IPS-18a (cell line): ENCODE data around the gene GSK3B.
"Not testable (repeated sequence)": the region's sequence is repeated elsewhere in the genome, so short reads cannot be mapped to it uniquely, and the experiment has no call there.

Experiments used
- H3K27ac ChIP-seq: one replicate; pipeline ENCODE4 v1.5.1; 2013; ENCODE audit warnings: low read length
- H3K27me3 ChIP-seq: one replicate; pipeline ENCODE4 v1.6.1; 2013; ENCODE audit warnings: mild to moderate bottlenecking, low read length; ENCODE audit not compliant: control insufficient read depth, insufficient read depth
- H3K36me3 ChIP-seq: one replicate; pipeline ENCODE4 v1.6.1; 2013; ENCODE audit warnings: low read depth, low read length; ENCODE audit not compliant: control insufficient read depth
- H3K4me1 ChIP-seq: one replicate; pipeline ENCODE4 v1.6.1; 2013; ENCODE audit warnings: low read depth, low read length; ENCODE audit not compliant: control insufficient read depth
- H3K4me3 ChIP-seq: one replicate; pipeline ENCODE4 v1.5.1; 2013; ENCODE audit warnings: low read length
- H3K9ac ChIP-seq: one replicate; pipeline ENCODE4 v1.6.1; 2013; ENCODE audit warnings: mild to moderate bottlenecking, low read length, moderate library complexity
- H3K9me3 ChIP-seq: one replicate; pipeline ENCODE4 v1.6.1; 2013; ENCODE audit warnings: low read depth, low read length; ENCODE audit not compliant: control insufficient read depth

GSK3B gene

GRCh38 chr3:120027226-120027625 is 67.0 kb downstream of the GSK3B start:
- H3K4me1 ChIP-seq = peaks cover 9% of the 10 kb centered on the region
- H3K9me3 ChIP-seq = no peaks in the 10 kb centered on the region
- no peaks in the 10 kb centered on the region for H3K36me3 ChIP-seq
- no peak overlapping the region for H3K9ac ChIP-seq
- H3K27ac ChIP-seq = no peak overlapping the region
- H3K27me3 ChIP-seq = no peaks in the 10 kb centered on the region
- H3K4me3 ChIP-seq = no peak overlapping the region

GRCh38 chr3:120025520-120025919 is 68.7 kb downstream of the GSK3B start:
- no peak overlapping the region for H3K4me3 ChIP-seq
- no peaks in the 10 kb centered on the region for H3K27me3 ChIP-seq
- H3K27ac ChIP-seq = no peak overlapping the region
- H3K36me3 ChIP-seq = no peaks in the 10 kb centered on the region
- H3K9ac ChIP-seq = no peak overlapping the region
- peaks cover 9% of the 10 kb centered on the region for H3K4me1 ChIP-seq
- H3K9me3 ChIP-seq = no peaks in the 10 kb centered on the region

- no peaks in the 10 kb centered on the region for H3K27me3 ChIP-seq
- H3K36me3 ChIP-seq = no peaks in the 10 kb centered on the region
- no peak overlapping the region for H3K9ac ChIP-seq
- no peak overlapping the region for H3K4me3 ChIP-seq
- no peaks in the 10 kb centered on the region for H3K9me3 ChIP-seq
- H3K27ac ChIP-seq = no peak overlapping the region
- H3K4me1 ChIP-seq = peaks cover 12% of the 10 kb centered on the region
Measured at GRCh38 chr3:120024103-120024502, 70.1 kb downstream of the GSK3B start.

GRCh38 chr3:120022729-120023128 is 71.5 kb downstream of the GSK3B start:
- Histone ChIP-seq H3K27ac (no peak overlapping the region), H3K9me3 (no peaks in the 10 kb centered on the region), H3K36me3 (no peaks in the 10 kb centered on the region), H3K9ac (no peak overlapping the region), H3K4me3 (no peak overlapping the region), H3K4me1 (peaks cover 9% of the 10 kb centered on the region), H3K27me3 (no peaks in the 10 kb centered on the region)

GRCh38 chr3:120021523-120021922 is 72.7 kb downstream of the GSK3B start:
- Histone ChIP-seq H3K27me3 (no peaks in the 10 kb centered on the region), H3K4me1 (peaks cover 9% of the 10 kb centered on the region), H3K9ac (no peak overlapping the region), H3K27ac (no peak overlapping the region), H3K4me3 (no peak overlapping the region), H3K9me3 (no peaks in the 10 kb centered on the region), H3K36me3 (no peaks in the 10 kb centered on the region)

- Histone ChIP-seq H3K4me1 (peaks cover 11% of the 10 kb centered on the region), H3K9me3 (no peaks in the 10 kb centered on the region), H3K36me3 (no peaks in the 10 kb centered on the region), H3K27ac (no peak overlapping the region), H3K9ac (no peak overlapping the region), H3K27me3 (no peaks in the 10 kb centered on the region), H3K4me3 (no peak overlapping the region)
Measured at GRCh38 chr3:120018299-120018698, 75.9 kb downstream of the GSK3B start.

GRCh38 chr3:120017692-120018091 is 76.6 kb downstream of the GSK3B start:
- no peak overlapping the region for H3K27ac ChIP-seq
- peaks cover 7% of the 10 kb centered on the region for H3K4me1 ChIP-seq
- no peak overlapping the region for H3K9ac ChIP-seq

GRCh38 chr3:120013481-120013880 is 80.8 kb downstream of the GSK3B start:
- H3K4me3 ChIP-seq = no peak overlapping the region
- no peaks in the 10 kb centered on the region for H3K36me3 ChIP-seq
- H3K27ac ChIP-seq = no peak overlapping the region
- H3K9me3 ChIP-seq = no peaks in the 10 kb centered on the region
- no peak overlapping the region for H3K9ac ChIP-seq
- no peaks in the 10 kb centered on the region for H3K27me3 ChIP-seq
- H3K4me1 ChIP-seq = peaks cover 2% of the 10 kb centered on the region

More at GRCh38 chr3:120017692-120018091, 76.6 kb downstream of the GSK3B start:
- H3K36me3 ChIP-seq = no peaks in the 10 kb centered on the region
- no peaks in the 10 kb centered on the region for H3K9me3 ChIP-seq
- H3K27me3 ChIP-seq = no peaks in the 10 kb centered on the region
- H3K4me3 ChIP-seq = no peak overlapping the region

- not testable (repeated sequence) for H3K27ac ChIP-seq, H3K36me3 ChIP-seq, H3K4me3 ChIP-seq, H3K27me3 ChIP-seq, H3K9ac ChIP-seq, H3K9me3 ChIP-seq
- H3K4me1 ChIP-seq = peaks cover 11% of the 10 kb centered on the region
Measured at GRCh38 chr3:120005741-120006140, 88.5 kb downstream of the GSK3B start.

GRCh38 chr3:120004008-120004498 is 90.2 kb downstream of the GSK3B start:
- H3K27ac ChIP-seq, H3K9ac ChIP-seq, H3K36me3 ChIP-seq, H3K27me3 ChIP-seq, H3K9me3 ChIP-seq: not testable (repeated sequence)
- Histone ChIP-seq H3K4me3 (peak overlapping the region; percentile 42), H3K4me1 (peaks cover 11% of the 10 kb centered on the region)

- Histone ChIP-seq H3K4me1 (no peaks in the 10 kb centered on the region), H3K9me3 (no peaks in the 10 kb centered on the region), H3K4me3 (no peak overlapping the region), H3K27me3 (no peaks in the 10 kb centered on the region), H3K9ac (no peak overlapping the region), H3K27ac (no peak overlapping the region), H3K36me3 (peaks cover 9% of the 10 kb centered on the region)
Measured at GRCh38 chr3:119998166-119998565, 96.1 kb downstream of the GSK3B start.

- H3K4me3 ChIP-seq = no peak overlapping the region
- H3K36me3 ChIP-seq = no peaks in the 10 kb centered on the region
- no peak overlapping the region for H3K9ac ChIP-seq
- peaks cover 7% of the 10 kb centered on the region for H3K9me3 ChIP-seq
- H3K27ac ChIP-seq = no peak overlapping the region
- H3K27me3 ChIP-seq = no peaks in the 10 kb centered on the region
- H3K4me1 ChIP-seq = no peaks in the 10 kb centered on the region
Measured at GRCh38 chr3:119990888-119991287, 103.4 kb downstream of the GSK3B start.
